ENCODE results near the gene MOB3A. TPM values are rescaled to one million over a fixed set of nuclear protein-coding genes. Genes with fewer than 3 reads are reported as not detected.
A peak's percentile ranks its signal among the peaks of the same experiment; 100 is the strongest.

MOB3A gene
- total RNA-seq, 2 donors from 2014 or later: 180 to 212 TPM

GRCh38 chr19:2049741-2050348, 46.3 kb downstream of the MOB3A start:
- peak; percentile 86 for DNase-seq (ENCODE audit: low spot score)
- Mint-ChIP-seq H3K9me3 (no peaks in the 10 kb centered on the region), H3K27ac (peak overlapping the region; percentile 59 to 90), H3K4me3 (peak overlapping the region; percentile 85), H3K27me3 (no peaks in the 10 kb centered on the region), H3K36me3 (no peaks in the 10 kb centered on the region), H3K4me1 (ENCODE audit: low read depth in 2 of 2) (peaks cover 11 to 25% of the 10 kb centered on the region in 2 donors)
- ATAC-seq: peak; percentile 45 to 50

GRCh38 chr19:2048959-2049740, 47.0 kb downstream of the MOB3A start:
- H3K4me3 Mint-ChIP-seq: peak overlapping the region; percentile 85
- no peaks in the 10 kb centered on the region for H3K36me3 Mint-ChIP-seq
- H3K27me3 Mint-ChIP-seq: no peaks in the 10 kb centered on the region
- H3K27ac Mint-ChIP-seq: peak overlapping the region; percentile 59 to 90
- DNase-seq (ENCODE audit: low spot score): no peak
- no peaks in the 10 kb centered on the region for H3K9me3 Mint-ChIP-seq
- H3K4me1 Mint-ChIP-seq (ENCODE audit: low read depth in 2 of 2): peaks cover 11 to 27% of the 10 kb centered on the region in 2 donors
- ATAC-seq: no peak

GRCh38 chr19:2048104-2048958, 47.8 kb downstream of the MOB3A start:
- ATAC-seq (no peak), DNase-seq (ENCODE audit: low spot score) (no peak)
- Mint-ChIP-seq H3K4me3 (no peak overlapping the region), H3K9me3 (no peaks in the 10 kb centered on the region), H3K36me3 (no peaks in the 10 kb centered on the region), H3K4me1 (ENCODE audit: low read depth in 2 of 2) (peaks cover 11 to 25% of the 10 kb centered on the region in 2 donors), H3K27ac (peak overlapping the region in 1 of 2 donors; percentile 90), H3K27me3 (no peaks in the 10 kb centered on the region)

GRCh38 chr19:2047449-2048103, 48.5 kb downstream of the MOB3A start:
- H3K27ac Mint-ChIP-seq: peak overlapping the region in 1 of 2 donors; percentile 43
- H3K36me3 Mint-ChIP-seq: no peaks in the 10 kb centered on the region
- no peaks in the 10 kb centered on the region for H3K27me3 Mint-ChIP-seq
- H3K4me3 Mint-ChIP-seq: no peak overlapping the region
- H3K4me1 Mint-ChIP-seq (ENCODE audit: low read depth in 2 of 2): peaks cover 11 to 26% of the 10 kb centered on the region in 2 donors
- H3K9me3 Mint-ChIP-seq: no peaks in the 10 kb centered on the region
- no peak for ATAC-seq
- no peak for DNase-seq (ENCODE audit: low spot score)

GRCh38 chr19:2047076-2047448, 49.1 kb downstream of the MOB3A start:
- Mint-ChIP-seq H3K4me1 (ENCODE audit: low read depth in 2 of 2) (peaks cover 11 to 22% of the 10 kb centered on the region in 2 donors), H3K36me3 (no peaks in the 10 kb centered on the region), H3K9me3 (no peaks in the 10 kb centered on the region), H3K4me3 (no peak overlapping the region), H3K27ac (no peak overlapping the region), H3K27me3 (no peaks in the 10 kb centered on the region)
- DNase-seq (ENCODE audit: low spot score): no peak
- no peak for ATAC-seq

- ATAC-seq (no peak), DNase-seq (ENCODE audit: low spot score) (no peak)
- Mint-ChIP-seq H3K27me3 (no peaks in the 10 kb centered on the region), H3K9me3 (no peaks in the 10 kb centered on the region), H3K4me1 (ENCODE audit: low read depth in 2 of 2) (peaks cover 6 to 19% of the 10 kb centered on the region in 2 donors), H3K27ac (no peak overlapping the region), H3K4me3 (no peak overlapping the region), H3K36me3 (no peaks in the 10 kb centered on the region)
Measured at GRCh38 chr19:2046046-2046907, 49.8 kb downstream of the MOB3A start.

GRCh38 chr19:2045501-2046045, 50.6 kb downstream of the MOB3A start:
- no peak for DNase-seq (ENCODE audit: low spot score)
- no peaks in the 10 kb centered on the region for H3K9me3 Mint-ChIP-seq

GRCh38 chr19:2044709-2045500, 51.2 kb downstream of the MOB3A start:
- H3K27ac Mint-ChIP-seq: peak overlapping the region in 1 of 2 donors; percentile 37
- no peaks in the 10 kb centered on the region for H3K27me3 Mint-ChIP-seq
- ATAC-seq (no peak), DNase-seq (ENCODE audit: low spot score) (no peak)
- no peak overlapping the region for H3K4me3 Mint-ChIP-seq
- no peaks in the 10 kb centered on the region for H3K9me3 Mint-ChIP-seq
- H3K36me3 Mint-ChIP-seq: no peaks in the 10 kb centered on the region
- H3K4me1 Mint-ChIP-seq (ENCODE audit: low read depth in 2 of 2): peaks cover 4 to 18% of the 10 kb centered on the region in 2 donors

More at GRCh38 chr19:2045501-2046045, 50.6 kb downstream of the MOB3A start:
- Mint-ChIP-seq H3K4me1 (ENCODE audit: low read depth in 2 of 2) (peaks cover 6 to 19% of the 10 kb centered on the region in 2 donors), H3K27me3 (no peaks in the 10 kb centered on the region), H3K27ac (no peak overlapping the region), H3K4me3 (no peak overlapping the region), H3K36me3 (no peaks in the 10 kb centered on the region)
- ATAC-seq: no peak

- Mint-ChIP-seq H3K4me1 (ENCODE audit: low read depth in 2 of 2) (peaks cover 0 to 19% of the 10 kb centered on the region in 2 donors), H3K27ac (peak overlapping the region in 1 of 2 donors; percentile 75), H3K4me3 (no peak overlapping the region), H3K9me3 (no peaks in the 10 kb centered on the region), H3K27me3 (no peaks in the 10 kb centered on the region), H3K36me3 (no peaks in the 10 kb centered on the region)
- ATAC-seq: no peak
- no peak for DNase-seq (ENCODE audit: low spot score)
Measured at GRCh38 chr19:2043961-2044708, 52.0 kb downstream of the MOB3A start.

- Mint-ChIP-seq H3K4me3 (no peak overlapping the region), H3K9me3 (no peaks in the 10 kb centered on the region), H3K27ac (peak overlapping the region; percentile 56 to 75), H3K27me3 (no peaks in the 10 kb centered on the region), H3K36me3 (no peaks in the 10 kb centered on the region), H3K4me1 (ENCODE audit: low read depth in 2 of 2) (peaks cover 0 to 14% of the 10 kb centered on the region in 2 donors)
- DNase-seq (ENCODE audit: low spot score) (no peak), ATAC-seq (no peak)
Measured at GRCh38 chr19:2043251-2043641, 52.9 kb downstream of the MOB3A start.

GRCh38 chr19:2042485-2043250, 53.5 kb downstream of the MOB3A start:
- ATAC-seq (no peak), DNase-seq (ENCODE audit: low spot score) (no peak)
- peaks cover 0 to 11% of the 10 kb centered on the region in 2 donors for H3K4me1 Mint-ChIP-seq (ENCODE audit: low read depth in 2 of 2)
- H3K27ac Mint-ChIP-seq: peak overlapping the region; percentile 56 to 75
- H3K27me3 Mint-ChIP-seq: no peaks in the 10 kb centered on the region
- no peaks in the 10 kb centered on the region for H3K9me3 Mint-ChIP-seq
- H3K4me3 Mint-ChIP-seq: peak overlapping the region; percentile 58
- no peaks in the 10 kb centered on the region for H3K36me3 Mint-ChIP-seq
